Measurements from ENCODE around the gene TRNP1.

- no peak for TF ChIP-seq CTCF (IDR thresholded peaks at IDR 0.05)
- TF ChIP-seq POLR2A (IDR thresholded peaks at IDR 0.05), result no peak
Measured at GRCh38 chr1:27035344-27035743, 41.9 kb downstream of the TRNP1 start.

Measured in testis (tissue), 2 donors.